H9 (cell line): Measurements from ENCODE around the gene SPATA22. TPM values are rescaled to one million over a fixed set of nuclear protein-coding genes. Genes with fewer than 3 reads are reported as not detected.

ENCODE experiments used
- DNase-seq: peaks from one replicate; pipeline ENCODE4 v3.0.0-alpha.2; 2017
- H2AFZ ChIP-seq: one replicate; pipeline ENCODE4 v1.6.1; 2013; ENCODE audit warnings: mild to moderate bottlenecking, low read length, control low read depth, moderate library complexity
- H2AK5ac ChIP-seq: 2 replicates; pipeline ENCODE4 v1.6.1; 2013; ENCODE audit warnings: low read length, control low read depth, mixed read lengths; ENCODE audit not compliant: insufficient read length
- H2BK120ac ChIP-seq: one replicate; pipeline ENCODE4 v1.6.1; 2013; ENCODE audit warnings: low read depth, mild to moderate bottlenecking, low read length, control low read depth, inconsistent platforms; ENCODE audit not compliant: poor library complexity, severe bottlenecking
- H2BK12ac ChIP-seq: 2 replicates; pipeline ENCODE4 v1.6.1; 2013; ENCODE audit warnings: low read length, control low read depth, mixed read lengths, low read depth; ENCODE audit not compliant: insufficient read length
- H2BK15ac ChIP-seq: 2 replicates; pipeline ENCODE4 v1.6.1; 2013; ENCODE audit warnings: low read depth, low read length, control low read depth
- H2BK20ac ChIP-seq: one replicate; pipeline ENCODE4 v1.6.1; 2013; ENCODE audit warnings: low read depth, mild to moderate bottlenecking, low read length, control low read depth, inconsistent platforms; ENCODE audit not compliant: poor library complexity, severe bottlenecking
- H2BK5ac ChIP-seq: 2 replicates; pipeline ENCODE4 v1.6.1; 2013; ENCODE audit warnings: low read length, control low read depth, mixed read lengths; ENCODE audit not compliant: insufficient read length
- H3K14ac ChIP-seq: 2 replicates; pipeline ENCODE4 v1.6.1; 2013; ENCODE audit warnings: low read length, control low read depth; ENCODE audit not compliant: insufficient read depth
- H3K18ac ChIP-seq: 2 replicates; pipeline ENCODE4 v1.6.1; 2013; ENCODE audit warnings: low read depth, mild to moderate bottlenecking, mixed read lengths, low read length, control low read depth; ENCODE audit not compliant: insufficient read length
- H3K23ac ChIP-seq: 2 replicates; pipeline ENCODE4 v1.6.1; 2013; ENCODE audit warnings: low read length, control low read depth, mixed read lengths, low read depth; ENCODE audit not compliant: insufficient read length
- H3K23me2 ChIP-seq: 2 replicates; pipeline ENCODE4 v1.6.1; 2013; ENCODE audit warnings: low read depth, mild to moderate bottlenecking, mixed read lengths, low read length, control low read depth; ENCODE audit not compliant: insufficient read length, poor library complexity, severe bottlenecking
- H3K27ac ChIP-seq: 2 replicates; pipeline ENCODE4 v1.5.1; 2013; ENCODE audit warnings: low read length, control low read depth, mixed read lengths, low read depth; ENCODE audit not compliant: insufficient read length
- H3K27me3 ChIP-seq: 2 replicates; pipeline ENCODE4 v1.6.1; 2013; ENCODE audit warnings: low read length, control low read depth, inconsistent platforms; ENCODE audit not compliant: insufficient read depth
- H3K4ac ChIP-seq: 2 replicates; pipeline ENCODE4 v1.6.1; 2013; ENCODE audit warnings: low read depth, mild to moderate bottlenecking, control low read depth, inconsistent platforms, low read length, moderate library complexity
- H3K4me1 ChIP-seq: 2 replicates; pipeline ENCODE4 v1.6.1; 2013; ENCODE audit warnings: low read length, control low read depth, inconsistent platforms; ENCODE audit not compliant: insufficient read depth
- H3K4me2 ChIP-seq: 2 replicates; pipeline ENCODE4 v1.6.1; 2013; ENCODE audit warnings: low read length, control low read depth, mixed read lengths; ENCODE audit not compliant: insufficient read length, insufficient read depth
- H3K56ac ChIP-seq: 2 replicates; pipeline ENCODE4 v1.6.1; 2013; ENCODE audit warnings: low read depth, mild to moderate bottlenecking, mixed read lengths, low read length, control low read depth; ENCODE audit not compliant: insufficient read length
- H3K79me1 ChIP-seq: 2 replicates; pipeline ENCODE4 v1.6.1; 2013; ENCODE audit warnings: low read depth, mild to moderate bottlenecking, moderate library complexity, low read length, control low read depth, inconsistent platforms; ENCODE audit not compliant: insufficient read depth, poor library complexity, severe bottlenecking
- H3K79me2 ChIP-seq: 2 replicates; pipeline ENCODE4 v1.6.1; 2013; ENCODE audit warnings: low read length, control low read depth, inconsistent platforms; ENCODE audit not compliant: insufficient read depth
- H3K9ac ChIP-seq: 2 replicates; pipeline ENCODE4 v1.6.1; 2013; ENCODE audit warnings: low read length, control low read depth, mixed read lengths; ENCODE audit not compliant: insufficient read length; ENCODE audit errors: extremely low read depth
- H3K9me3 ChIP-seq: one replicate; pipeline ENCODE4 v1.6.1; 2013; ENCODE audit warnings: low read depth, low read length, inconsistent platforms; ENCODE audit not compliant: control insufficient read depth
- H3T11ph ChIP-seq: one replicate; pipeline ENCODE4 v1.6.1; 2013; ENCODE audit warnings: mild to moderate bottlenecking, low read length, control low read depth, inconsistent platforms
- H4K20me1 ChIP-seq: one replicate; pipeline ENCODE4 v1.6.1; 2013; ENCODE audit not compliant: control insufficient read depth, insufficient read length, insufficient read depth
- H4K5ac ChIP-seq: 2 replicates; pipeline ENCODE4 v1.6.1; 2013; ENCODE audit warnings: low read depth, mild to moderate bottlenecking, mixed read lengths, low read length, control low read depth; ENCODE audit not compliant: insufficient read length
- H4K8ac ChIP-seq: replicated peaks from 2 replicates; pipeline ENCODE4 v1.6.1; 2013; ENCODE audit warnings: low read length, control low read depth, mixed read lengths, low read depth; ENCODE audit not compliant: insufficient read length
- H4K91ac ChIP-seq: 2 replicates; pipeline ENCODE4 v1.6.1; 2013; ENCODE audit warnings: low read depth, mild to moderate bottlenecking, moderate library complexity, mixed read lengths, low read length, control low read depth; ENCODE audit not compliant: insufficient read length
- H3K27ac Mint-ChIP-seq, 3 experiments: 2 replicates in 2 of 3; 3 replicates in 1 of 3; pipeline ENCODE4 v1.8.0; 2020 to 2021; ENCODE audit warnings: mixed read lengths in 3 of 3, mild to moderate bottlenecking in 1 of 3, moderate library complexity in 1 of 3
- H3K27me3 Mint-ChIP-seq: 2 replicates; pipeline ENCODE4 v1.8.0; 2021; ENCODE audit warnings: low read depth, mild to moderate bottlenecking, moderate library complexity, mixed read lengths
- H3K36me3 Mint-ChIP-seq, 3 experiments: 2 replicates in 2 of 3; 3 replicates in 1 of 3; pipeline ENCODE4 v1.8.0; 2020 to 2021; ENCODE audit warnings: low read depth in 3 of 3, mixed read lengths in 3 of 3; ENCODE audit not compliant: insufficient read depth in 1 of 3
- H3K4me1 Mint-ChIP-seq, 2 experiments: 2 replicates each; pipeline ENCODE4 v1.8.0; 2020; ENCODE audit warnings: mixed read lengths in 2 of 2
- H3K4me3 Mint-ChIP-seq, 2 experiments: 2 replicates in 1 of 2; 3 replicates in 1 of 2; pipeline ENCODE4 v1.8.0; 2020 to 2021; ENCODE audit warnings: mild to moderate bottlenecking in 2 of 2, mixed read lengths in 2 of 2, moderate library complexity in 1 of 2
- H3K9me3 Mint-ChIP-seq, 2 experiments: 2 replicates in 1 of 2; 3 replicates in 1 of 2; pipeline ENCODE4 v1.8.0; 2020; ENCODE audit warnings: mild to moderate bottlenecking in 2 of 2, mixed read lengths in 2 of 2, moderate library complexity in 1 of 2
- WGBS: extraction: QIAGEN DNeasy Blood & Tissue Kit; methylation state at CpG from one replicate; pipeline ENCODE4 v1.1.7; 2013; ENCODE audit warnings: missing lambda C conversion rate, low lambda C conversion rate, mixed read lengths; ENCODE audit not compliant: insufficient read length; ENCODE audit errors: extremely low coverage; 5-methylcytosine and 5-hydroxymethylcytosine counted together
- total RNA-seq: library from RNA; stranded (reverse); gene quantifications from 2 replicates; pipeline ENCODE4 v1.2.1, GENCODE V29; 2021
- TF ChIP-seq, protein P1 (sequence below): fragments of 200-600 bp; sonication (generic); conservative IDR thresholded peaks from 3 replicates; pipeline ENCODE4 v1.8.0; 2021; ENCODE audit warnings: antibody characterized with exemption, mild to moderate bottlenecking

SPATA22 gene
- total RNA-seq, 1 experiment from 2014 or later, result not detected

GRCh38 chr17:3503285-3503684 is 31.7 kb upstream of the SPATA22 start:
- H3K27ac ChIP-seq, result no peak overlapping the region
- Mint-ChIP-seq H3K9me3 (peaks cover 12 to 14% of the 10 kb centered on the region in 2 experiments), H3K36me3 (peaks cover 2 to 8% (median 5%) of the 10 kb centered on the region in 3 experiments), H3K27ac (no peak overlapping the region), H3K4me1 (peaks cover 12 to 13% of the 10 kb centered on the region in 2 experiments), H3K4me3 (no peak overlapping the region), H3K27me3 (no peaks in the 10 kb centered on the region)
- H2BK20ac ChIP-seq, result no peak overlapping the region
- WGBS, result no CpG with 5 or more reads among the region's 1 CpG
- H4K91ac ChIP-seq, result no peak overlapping the region
- H2BK5ac ChIP-seq, result no peak overlapping the region
- no peak overlapping the region for H4K5ac ChIP-seq
- no peak overlapping the region for H2BK15ac ChIP-seq
- H3K27me3 ChIP-seq, result no peaks in the 10 kb centered on the region
- no peak overlapping the region for H2AFZ ChIP-seq
- H3K4ac ChIP-seq, result no peak overlapping the region
- H2AK5ac ChIP-seq, result no peak overlapping the region
- H3T11ph ChIP-seq, result no peak overlapping the region
- H3K14ac ChIP-seq, result no peak overlapping the region
- no peak overlapping the region for H4K8ac ChIP-seq
- no peak overlapping the region for H3K9ac ChIP-seq
- no peaks in the 10 kb centered on the region for H3K23me2 ChIP-seq
- no peak overlapping the region for H3K56ac ChIP-seq
- TF ChIP-seq, protein P1, sequence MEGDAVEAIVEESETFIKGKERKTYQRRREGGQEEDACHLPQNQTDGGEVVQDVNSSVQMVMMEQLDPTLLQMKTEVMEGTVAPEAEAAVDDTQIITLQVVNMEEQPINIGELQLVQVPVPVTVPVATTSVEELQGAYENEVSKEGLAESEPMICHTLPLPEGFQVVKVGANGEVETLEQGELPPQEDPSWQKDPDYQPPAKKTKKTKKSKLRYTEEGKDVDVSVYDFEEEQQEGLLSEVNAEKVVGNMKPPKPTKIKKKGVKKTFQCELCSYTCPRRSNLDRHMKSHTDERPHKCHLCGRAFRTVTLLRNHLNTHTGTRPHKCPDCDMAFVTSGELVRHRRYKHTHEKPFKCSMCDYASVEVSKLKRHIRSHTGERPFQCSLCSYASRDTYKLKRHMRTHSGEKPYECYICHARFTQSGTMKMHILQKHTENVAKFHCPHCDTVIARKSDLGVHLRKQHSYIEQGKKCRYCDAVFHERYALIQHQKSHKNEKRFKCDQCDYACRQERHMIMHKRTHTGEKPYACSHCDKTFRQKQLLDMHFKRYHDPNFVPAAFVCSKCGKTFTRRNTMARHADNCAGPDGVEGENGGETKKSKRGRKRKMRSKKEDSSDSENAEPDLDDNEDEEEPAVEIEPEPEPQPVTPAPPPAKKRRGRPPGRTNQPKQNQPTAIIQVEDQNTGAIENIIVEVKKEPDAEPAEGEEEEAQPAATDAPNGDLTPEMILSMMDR, result no peak
- H3K79me1 ChIP-seq, result no peaks in the 10 kb centered on the region
- no peaks in the 10 kb centered on the region for H3K9me3 ChIP-seq
- no peak overlapping the region for H3K23ac ChIP-seq
- no peak overlapping the region for H3K18ac ChIP-seq
- no peak overlapping the region for H2BK120ac ChIP-seq
- DNase-seq, result no peak
- no peaks in the 10 kb centered on the region for H4K20me1 ChIP-seq
- no peak overlapping the region for H3K4me2 ChIP-seq
- H3K4me1 ChIP-seq, result peaks cover 3% of the 10 kb centered on the region; the same call in 1 of the 2 replicates
- no peaks in the 10 kb centered on the region for H3K79me2 ChIP-seq
- H2BK12ac ChIP-seq, result no peak overlapping the region
